SW480 (cell line): Measurements from ENCODE around the gene HTT-AS.
A peak's percentile ranks its signal among the peaks of the same experiment; 100 is the strongest.

ENCODE experiments used
- DNase-seq: peaks from one replicate; pipeline ENCODE4 v3.0.0-alpha.2; 2016; ENCODE audit warnings: low spot score

The HTT-AS gene

GRCh38 chr4:3087115-3087797 is 12.9 kb upstream of the HTT-AS start:
- DNase-seq = no peak

GRCh38 chr4:3085948-3086670 is 11.8 kb upstream of the HTT-AS start:
- DNase-seq = no peak

GRCh38 chr4:3083732-3084131 is 9.4 kb upstream of the HTT-AS start:
- no peak for DNase-seq

DNA sequence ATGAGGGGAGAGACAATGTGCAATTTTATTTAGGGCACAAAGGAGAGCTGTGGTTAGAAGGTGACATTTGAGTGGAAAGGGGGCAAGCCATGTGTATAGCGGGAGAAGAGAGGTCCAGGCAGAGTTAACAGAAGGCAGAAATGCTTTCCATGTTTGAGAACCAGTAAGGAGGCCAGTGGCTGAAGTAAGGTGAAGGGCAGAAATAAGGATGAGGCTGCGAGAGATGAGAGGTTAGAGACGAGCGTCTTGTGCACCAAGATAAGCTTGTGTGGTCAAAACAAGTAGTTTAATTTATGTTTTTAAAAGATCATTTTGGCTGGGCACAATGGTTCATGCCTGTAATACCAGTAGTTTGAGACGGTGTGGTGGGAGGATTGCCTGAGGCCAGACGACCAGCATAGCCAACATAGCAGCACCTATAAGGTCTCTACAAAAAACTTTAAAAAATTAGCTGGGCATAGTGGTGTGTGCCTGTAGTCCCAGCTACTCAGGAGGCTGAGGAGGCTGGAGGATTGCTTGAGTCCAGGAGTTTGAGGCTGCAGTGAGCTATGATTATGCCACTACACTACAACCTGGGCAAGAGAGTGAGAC is 8.7 kb upstream of the HTT-AS start:
- DNase-seq = no peak

DNA sequence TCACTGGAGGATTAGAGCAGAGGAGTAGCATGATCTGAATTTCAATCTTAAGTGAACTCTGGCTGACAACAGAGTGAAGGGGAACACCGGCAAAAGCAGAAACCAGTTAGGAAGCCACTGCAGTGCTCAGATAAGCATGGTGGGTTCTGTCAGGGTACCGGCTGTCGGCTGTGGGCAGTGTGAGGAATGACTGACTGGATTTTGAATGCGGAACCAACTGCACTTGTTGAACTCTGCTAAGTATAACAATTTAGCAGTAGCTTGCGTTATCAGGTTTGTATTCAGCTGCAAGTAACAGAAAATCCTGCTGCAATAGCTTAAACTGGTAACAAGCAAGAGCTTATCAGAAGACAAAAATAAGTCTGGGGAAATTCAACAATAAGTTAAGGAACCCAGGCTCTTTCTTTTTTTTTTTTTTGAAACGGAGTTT is 5.4 kb upstream of the HTT-AS start:
- no peak for DNase-seq

GRCh38 chr4:3077796-3078195 is 3.5 kb upstream of the HTT-AS start:
- no peak for DNase-seq

DNA sequence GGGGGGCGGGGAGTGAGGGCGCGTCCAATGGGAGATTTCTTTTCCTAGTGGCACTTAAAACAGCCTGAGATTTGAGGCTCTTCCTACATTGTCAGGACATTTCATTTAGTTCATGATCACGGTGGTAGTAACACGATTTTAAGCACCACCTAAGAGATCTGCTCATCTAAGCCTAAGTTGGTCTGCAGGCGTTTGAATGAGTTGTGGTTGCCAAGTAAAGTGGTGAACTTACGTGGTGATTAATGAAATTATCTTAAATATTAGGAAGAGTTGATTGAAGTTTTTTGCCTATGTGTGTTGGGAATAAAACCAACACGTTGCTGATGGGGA is 1.3 kb upstream of the HTT-AS start:
- no peak for DNase-seq

DNA sequence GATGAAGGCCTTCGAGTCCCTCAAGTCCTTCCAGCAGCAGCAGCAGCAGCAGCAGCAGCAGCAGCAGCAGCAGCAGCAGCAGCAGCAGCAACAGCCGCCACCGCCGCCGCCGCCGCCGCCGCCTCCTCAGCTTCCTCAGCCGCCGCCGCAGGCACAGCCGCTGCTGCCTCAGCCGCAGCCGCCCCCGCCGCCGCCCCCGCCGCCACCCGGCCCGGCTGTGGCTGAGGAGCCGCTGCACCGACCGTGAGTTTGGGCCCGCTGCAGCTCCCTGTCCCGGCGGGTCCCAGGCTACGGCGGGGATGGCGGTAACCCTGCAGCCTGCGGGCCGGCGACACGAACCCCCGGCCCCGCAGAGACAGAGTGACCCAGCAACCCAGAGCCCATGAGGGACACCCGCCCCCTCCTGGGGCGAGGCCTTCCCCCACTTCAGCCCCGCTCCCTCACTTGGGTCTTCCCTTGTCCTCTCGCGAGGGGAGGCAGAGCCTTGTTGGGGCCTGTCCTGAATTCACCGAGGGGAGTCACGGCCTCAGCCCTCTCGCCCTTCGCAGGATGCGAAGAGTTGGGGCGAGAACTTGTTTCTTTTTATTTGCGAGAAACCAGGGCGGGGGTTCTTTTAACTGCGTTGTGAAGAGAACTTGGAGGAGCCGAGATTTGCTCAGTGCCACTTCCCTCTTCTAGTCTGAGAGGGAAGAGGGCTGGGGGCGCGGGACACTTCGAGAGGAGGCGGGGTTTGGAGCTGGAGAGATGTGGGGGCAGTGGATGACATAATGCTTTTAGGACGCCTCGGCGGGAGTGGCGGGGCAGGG is 711 bp upstream of the HTT-AS start:
- DNase-seq = peak; percentile 68

GRCh38 chr4:3073158-3074077 is 920 bp downstream of the HTT-AS start:
- DNase-seq = no peak

GRCh38 chr4:3071811-3072210 is 2.5 kb downstream of the HTT-AS start:
- DNase-seq = no peak

- peak; percentile 10 for DNase-seq
Measured at GRCh38 chr4:3070709-3071500, 3.4 kb downstream of the HTT-AS start.

GRCh38 chr4:3069661-3070199 is 4.6 kb downstream of the HTT-AS start:
- DNase-seq = no peak

GRCh38 chr4:3067473-3068001 is 6.8 kb downstream of the HTT-AS start:
- no peak for DNase-seq

DNA sequence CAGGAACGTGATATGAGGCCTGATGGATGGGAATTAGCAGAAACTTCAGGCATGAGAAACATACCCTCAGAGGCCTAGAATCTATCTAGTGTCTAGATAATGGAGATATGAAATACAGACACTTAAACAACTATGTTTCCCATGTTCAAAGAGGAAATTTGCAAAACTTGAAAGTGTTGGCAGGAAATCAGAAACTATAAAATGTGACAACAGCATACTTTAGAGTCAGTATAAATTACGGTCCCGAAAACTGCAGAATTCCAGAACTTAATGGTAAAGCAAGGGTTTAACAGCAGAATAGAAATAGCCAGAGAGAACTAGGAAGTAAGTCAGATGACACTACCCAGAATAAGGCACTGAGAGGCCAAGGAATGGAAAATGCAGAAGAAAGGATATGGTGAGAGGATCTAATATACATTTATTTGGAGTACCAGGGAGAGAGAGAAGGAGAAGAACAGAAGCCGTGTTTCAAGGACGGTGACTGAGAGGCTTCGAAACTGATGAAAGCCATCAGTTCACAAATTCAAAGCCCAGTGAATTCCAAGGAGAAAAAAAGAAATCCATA is 7.4 kb downstream of the HTT-AS start:
- DNase-seq = no peak

DNA sequence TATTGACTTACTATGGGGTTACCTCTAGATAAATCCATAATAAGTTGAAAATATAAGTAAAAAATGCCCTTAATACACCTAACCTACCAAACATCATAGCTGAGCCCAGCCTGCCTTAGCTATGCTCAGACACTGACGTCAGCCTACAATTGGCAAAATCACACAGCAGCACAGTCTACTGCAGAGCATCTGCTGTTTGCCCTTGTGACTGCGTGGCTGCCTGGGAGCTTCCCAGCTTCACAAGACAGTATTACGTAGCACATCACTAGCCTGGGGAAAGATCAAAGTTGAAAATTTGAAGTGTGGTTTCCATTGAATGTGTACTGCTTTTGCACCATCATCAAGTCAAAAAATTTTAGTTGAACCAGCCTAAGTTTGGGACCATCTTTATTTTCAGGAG is 8.8 kb downstream of the HTT-AS start:
- no peak for DNase-seq

- DNase-seq = no peak
Measured at GRCh38 chr4:3062471-3062870, 11.9 kb downstream of the HTT-AS start.

DNA sequence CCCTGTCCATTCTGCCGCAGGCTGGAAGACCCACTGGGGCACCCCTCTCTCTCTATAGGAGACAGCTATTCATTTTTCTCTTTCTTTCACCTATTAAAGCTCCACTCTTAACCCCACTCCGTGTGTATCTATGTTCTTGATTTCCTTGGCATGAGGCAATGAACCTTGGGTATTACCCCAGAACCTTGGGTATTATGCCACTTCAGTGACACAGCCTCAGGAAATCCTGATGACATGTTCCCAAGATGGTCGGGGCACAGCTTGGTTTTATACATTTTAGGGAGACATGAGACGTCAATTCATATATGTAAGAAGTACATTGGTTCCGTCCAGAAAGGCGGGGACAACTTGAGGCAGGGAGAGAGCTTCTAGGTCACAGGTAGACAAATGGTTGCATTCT is 13.4 kb downstream of the HTT-AS start:
- DNase-seq = no peak

DNA sequence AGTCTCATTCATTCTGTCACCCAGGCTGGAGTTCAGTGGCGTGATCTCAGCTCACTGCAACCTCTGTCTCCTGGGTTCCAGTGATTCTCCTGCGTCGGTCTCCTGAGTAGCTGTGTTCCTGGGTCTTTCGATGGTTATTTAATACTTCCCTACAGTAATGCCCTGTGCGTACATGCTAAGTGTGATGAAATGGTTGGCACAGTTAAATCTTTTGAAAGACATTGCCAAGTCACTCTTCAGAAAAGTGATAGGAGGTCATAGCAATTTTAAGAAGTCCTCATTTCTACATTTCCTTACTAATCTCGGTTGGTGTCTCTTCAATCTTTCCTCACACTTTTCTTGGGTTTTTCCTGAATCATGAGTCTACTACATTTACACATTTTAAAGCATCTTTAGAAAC is 14.4 kb downstream of the HTT-AS start:
- no peak for DNase-seq

- DNase-seq = no peak
Measured at GRCh38 chr4:3054169-3054759, 20.1 kb downstream of the HTT-AS start.
